NCI-H1092 treated with DMSO at 0.1 percent for 48 hours (cell line): Measurements from ENCODE around the gene PGM2.

Experiments
- DNase-seq: peaks from one replicate; lab custom pipeline; 2025; lab: John Stamatoyannopoulos, UW

PGM2 gene

DNA sequence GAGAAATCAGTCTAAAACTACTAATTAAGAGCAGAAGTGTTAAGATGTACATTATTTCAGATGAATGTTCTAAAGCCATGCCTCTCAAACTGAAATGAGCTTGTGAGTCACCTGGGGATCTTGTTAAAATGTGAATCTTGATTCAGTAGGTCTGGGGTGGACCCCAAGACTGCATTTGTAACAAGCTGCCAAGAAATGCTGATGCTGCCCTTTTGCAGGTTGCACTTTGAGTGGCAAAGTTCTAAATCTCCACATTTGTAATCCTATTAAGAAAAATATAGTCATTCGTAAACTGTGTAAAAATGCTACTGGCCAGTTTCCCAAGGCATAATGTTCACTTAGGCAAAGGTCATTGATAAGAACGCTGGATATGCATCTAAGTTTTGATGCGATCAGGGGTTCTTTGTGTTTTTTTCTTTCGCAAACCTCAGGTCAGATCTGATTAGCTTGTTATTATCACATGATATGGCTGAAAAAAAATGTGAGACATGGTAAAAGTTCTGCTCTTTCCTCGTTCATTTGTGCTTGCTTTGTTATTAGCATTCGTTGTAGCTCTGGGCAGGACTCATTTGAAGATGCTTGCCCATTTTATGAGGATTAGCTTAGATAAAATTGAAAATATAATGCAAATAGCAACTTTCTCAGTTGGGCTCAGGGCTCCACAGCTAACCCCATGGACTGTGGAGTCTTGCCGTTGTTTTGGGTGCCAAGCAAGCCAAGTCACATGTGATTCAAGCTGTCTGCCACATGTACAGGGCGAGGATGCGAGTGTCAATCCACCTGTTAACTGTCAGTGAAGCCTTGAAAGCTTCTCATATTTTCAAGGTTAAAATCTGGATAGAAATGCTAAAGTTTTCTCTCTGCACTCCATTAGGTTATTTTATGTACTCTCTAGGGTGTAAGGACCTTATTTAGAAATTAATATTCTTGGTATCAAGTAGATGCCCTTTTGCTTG lies 76.5 kb downstream of the PGM2 start:
- DNase-seq, result no peak

DNA sequence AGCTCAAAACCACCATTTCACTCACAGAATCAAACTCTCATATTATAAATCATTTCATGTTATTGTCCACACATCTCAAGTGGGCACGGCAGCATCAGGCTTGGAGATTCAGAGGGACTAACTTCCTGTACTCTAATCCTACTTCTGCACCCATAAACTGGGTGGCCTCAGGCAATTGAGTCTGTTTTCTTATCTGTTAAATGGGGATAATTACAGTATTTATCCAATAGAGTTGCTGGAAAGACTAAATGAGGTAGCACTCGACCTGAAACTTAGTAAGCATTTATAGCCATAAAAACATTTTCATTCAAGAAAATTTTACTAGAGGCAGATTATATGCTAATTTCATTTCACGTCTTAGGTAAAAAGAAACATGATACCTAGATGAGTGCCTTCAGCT lies 77.4 kb downstream of the PGM2 start:
- DNase-seq, result no peak

DNA sequence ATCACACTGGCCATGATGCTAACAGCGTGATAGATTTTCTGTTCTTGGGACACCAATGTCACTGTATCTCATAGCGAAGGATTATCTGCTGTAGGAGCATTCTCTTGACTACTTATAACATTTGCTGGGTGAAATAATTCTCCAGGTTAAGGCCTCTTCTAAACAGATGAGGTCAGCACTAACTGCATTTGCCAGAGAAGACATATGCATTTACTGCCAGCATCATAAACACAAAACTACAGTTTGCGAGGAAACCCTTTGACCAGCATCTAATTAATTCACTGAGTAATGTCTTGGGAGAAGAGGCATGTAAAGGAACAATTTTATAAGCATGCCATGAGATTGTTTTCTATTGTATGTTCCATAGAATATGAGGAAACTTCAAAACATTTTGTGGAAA lies 78.3 kb downstream of the PGM2 start:
- DNase-seq, result no peak

DNA sequence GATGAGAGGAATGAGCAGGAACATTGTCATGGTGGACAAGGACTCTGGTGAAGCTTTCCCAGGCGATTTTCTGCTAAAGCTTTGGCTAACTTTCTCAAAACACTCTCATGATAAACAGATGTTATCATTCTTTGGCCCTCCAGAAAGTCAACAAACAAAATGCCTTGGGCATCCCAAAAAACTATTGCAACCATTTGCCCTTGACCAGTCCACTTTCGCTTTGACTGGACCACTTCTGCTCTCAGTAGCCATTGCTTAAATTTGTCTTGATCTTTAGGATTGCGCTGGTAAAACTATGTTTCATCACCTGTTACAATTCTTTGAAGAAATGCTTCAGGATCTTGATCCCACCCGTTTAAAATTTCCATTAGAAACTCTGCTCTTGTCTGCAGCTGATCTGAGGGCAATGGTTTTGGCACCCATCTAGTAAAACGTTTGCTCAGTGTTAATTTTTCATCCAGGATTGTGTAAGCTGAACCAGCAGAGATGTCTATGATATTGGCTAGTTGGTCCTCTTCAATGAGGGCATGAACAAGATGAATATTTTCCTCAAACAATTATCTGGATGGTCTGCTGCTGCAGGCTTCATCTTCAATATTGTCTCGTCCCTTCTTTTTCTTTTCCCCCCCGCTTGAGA lies 79.2 kb downstream of the PGM2 start:
- DNase-seq, result no peak

DNA sequence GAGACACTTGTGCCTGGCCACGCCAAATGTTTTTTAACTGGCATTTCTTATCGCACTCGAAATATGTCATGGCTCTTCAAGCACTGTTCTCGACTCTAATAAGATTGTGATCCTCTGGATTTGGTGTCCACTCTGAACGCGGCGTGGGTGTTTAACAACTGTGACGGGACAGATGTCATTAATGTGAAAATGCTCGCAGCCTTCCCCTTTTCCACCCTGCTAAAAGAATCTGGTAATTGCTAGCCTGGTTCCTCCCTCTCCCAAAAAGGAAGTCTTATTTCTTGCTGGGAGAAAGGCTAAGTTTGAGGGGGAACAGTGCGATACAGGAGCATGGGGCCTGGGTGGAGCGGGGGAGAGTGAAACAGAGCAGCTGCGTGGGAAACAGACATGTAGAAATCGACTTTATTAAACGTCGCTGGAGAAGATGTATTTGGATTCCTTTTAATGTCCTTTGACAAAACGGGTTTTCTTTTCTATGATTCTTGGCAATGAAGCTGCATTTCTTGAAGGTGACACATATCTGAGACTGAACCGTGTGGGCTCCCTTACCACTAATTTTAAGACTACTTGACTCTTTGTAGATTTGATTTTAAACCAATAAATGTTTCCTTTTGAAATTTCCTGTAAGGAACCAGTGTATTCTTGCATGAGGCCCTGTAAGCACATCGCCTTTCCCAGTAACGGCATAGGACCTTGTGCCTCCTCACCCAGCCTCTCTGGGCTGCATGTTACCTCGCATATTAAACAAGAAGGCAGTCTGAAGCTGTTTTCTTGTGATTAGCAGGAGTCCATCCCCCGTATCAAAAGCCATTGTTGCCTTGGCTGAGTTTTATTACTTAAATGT lies 82.2 kb downstream of the PGM2 start:
- DNase-seq, result no peak

DNA sequence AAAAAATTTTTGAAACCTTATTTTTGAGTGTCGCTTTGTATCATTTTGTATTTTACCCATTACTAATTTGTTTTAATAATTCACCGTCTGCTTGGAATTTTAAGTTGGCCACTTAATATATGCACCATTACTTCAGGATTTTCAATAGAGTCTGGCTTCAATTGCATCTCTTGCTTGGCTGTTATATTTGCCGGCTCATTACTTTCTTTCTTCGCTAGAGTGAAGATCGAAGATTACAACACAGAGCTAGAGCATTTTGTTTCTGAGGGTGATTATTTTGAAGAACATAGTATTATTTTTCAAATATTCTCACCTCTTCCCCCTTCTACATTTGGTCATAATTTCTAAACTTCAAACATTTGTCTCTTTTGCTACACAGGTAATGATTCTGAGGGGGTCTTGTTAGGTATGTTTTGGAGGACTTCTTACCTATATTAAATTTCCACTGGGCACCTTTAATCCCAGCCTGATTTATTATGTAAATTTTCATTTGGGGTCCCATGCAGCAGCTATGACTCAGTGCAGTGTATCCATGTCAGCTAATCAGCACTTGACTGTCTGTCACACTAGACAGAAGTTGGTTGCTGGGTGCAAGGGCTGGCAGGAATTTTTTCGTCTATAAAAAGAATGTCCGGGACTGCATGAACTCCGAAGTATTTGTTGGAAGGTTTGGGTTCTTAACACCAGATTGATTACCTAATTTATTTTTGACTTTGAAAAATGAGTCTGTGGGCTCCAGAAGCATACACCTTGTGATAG lies 83.0 kb downstream of the PGM2 start:
- DNase-seq, result no peak

DNA sequence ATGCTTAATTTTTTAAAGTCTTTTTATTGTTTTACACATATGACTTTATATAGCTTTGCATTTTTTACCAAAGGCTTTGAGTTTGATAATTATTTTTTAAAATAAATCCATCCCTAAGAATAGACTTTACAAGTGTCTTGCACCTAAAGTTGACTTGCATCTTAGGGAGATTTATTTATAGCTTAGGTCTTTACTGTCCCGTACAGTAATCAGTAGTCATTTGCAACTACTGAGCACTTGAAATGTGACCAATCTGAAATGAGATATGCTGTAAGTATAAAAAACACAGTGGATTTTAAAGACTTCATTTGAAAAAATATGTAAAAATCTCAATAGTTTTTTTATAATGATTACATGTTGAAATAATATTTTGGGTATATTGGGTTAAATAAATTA lies 83.6 kb downstream of the PGM2 start:
- no peak for DNase-seq
